HG03354 (cell line): ENCODE measurements around the gene MNS1.
A peak's percentile ranks its signal among the peaks of the same experiment; 100 is the strongest.
"Not testable (repeated sequence)": the region's sequence is repeated elsewhere in the genome, so short reads cannot be mapped to it uniquely, and the experiment has no call there.

Experiments
- ATAC-seq: cut with Tn5 transposase; IDR thresholded peaks from one replicate; pipeline ENCODE4 v1.9.1; 2021; ENCODE audit warnings: mild to moderate bottlenecking; ENCODE audit not compliant: unreplicated experiment, poor library complexity, severe bottlenecking

The MNS1 gene, protein sequence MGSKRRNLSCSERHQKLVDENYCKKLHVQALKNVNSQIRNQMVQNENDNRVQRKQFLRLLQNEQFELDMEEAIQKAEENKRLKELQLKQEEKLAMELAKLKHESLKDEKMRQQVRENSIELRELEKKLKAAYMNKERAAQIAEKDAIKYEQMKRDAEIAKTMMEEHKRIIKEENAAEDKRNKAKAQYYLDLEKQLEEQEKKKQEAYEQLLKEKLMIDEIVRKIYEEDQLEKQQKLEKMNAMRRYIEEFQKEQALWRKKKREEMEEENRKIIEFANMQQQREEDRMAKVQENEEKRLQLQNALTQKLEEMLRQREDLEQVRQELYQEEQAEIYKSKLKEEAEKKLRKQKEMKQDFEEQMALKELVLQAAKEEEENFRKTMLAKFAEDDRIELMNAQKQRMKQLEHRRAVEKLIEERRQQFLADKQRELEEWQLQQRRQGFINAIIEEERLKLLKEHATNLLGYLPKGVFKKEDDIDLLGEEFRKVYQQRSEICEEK

DNA sequence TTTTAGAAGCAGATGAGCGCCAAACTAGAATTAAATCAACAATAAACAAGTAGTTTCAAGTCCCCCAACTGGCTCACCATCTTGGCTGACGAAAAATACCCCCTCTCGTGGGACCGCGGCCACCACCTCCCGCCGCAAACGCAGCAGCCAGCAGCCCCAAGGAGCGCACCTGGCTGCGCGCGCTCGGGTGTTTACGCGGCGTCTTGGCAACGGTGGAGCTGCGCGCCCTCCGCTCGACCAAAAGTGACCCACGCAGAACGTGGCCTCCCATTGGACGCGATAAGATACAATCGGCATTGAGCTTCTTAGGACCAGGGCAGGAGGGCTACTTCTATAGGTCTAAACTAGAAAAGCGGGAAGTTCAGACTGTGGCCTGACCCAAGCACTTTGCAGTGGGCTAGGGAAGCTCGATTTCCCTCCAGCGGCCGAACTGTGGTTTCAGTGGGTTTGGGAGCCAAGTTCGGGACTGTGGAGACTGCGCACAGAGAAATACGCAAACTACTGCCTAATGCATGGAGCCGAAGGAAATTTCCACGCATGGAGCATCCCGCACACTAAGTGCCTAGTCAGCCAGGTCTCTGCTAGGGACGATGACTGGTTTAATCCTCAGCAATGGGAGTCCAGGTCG is at the start of gene MNS1:
MNS1 (minus strand) TSS at position 245 of the 628 bp plus-strand sequence; CDS start at position 80, 165 bp downstream.
- peak; percentile 98 for ATAC-seq

DNA sequence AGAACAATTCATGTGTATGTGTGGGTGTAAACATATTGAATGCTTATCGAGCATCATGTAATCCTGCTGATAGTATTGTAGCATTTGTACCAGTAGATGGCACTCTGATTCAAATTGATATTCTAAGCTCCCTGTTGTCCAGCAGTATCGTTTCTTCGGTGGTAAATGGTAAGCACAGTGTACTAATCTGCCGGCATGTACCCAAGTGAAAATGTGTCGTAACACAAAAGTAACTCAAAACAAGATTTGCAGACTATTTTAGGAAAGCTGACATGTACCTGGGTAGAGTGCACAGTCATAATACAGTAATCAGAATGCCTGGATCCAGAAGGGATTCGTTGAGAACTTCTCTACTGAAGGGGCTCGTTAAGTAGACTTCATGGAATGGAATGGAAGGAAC is 31.7 kb upstream of the MNS1 start:
- ATAC-seq: peak; percentile 75

DNA sequence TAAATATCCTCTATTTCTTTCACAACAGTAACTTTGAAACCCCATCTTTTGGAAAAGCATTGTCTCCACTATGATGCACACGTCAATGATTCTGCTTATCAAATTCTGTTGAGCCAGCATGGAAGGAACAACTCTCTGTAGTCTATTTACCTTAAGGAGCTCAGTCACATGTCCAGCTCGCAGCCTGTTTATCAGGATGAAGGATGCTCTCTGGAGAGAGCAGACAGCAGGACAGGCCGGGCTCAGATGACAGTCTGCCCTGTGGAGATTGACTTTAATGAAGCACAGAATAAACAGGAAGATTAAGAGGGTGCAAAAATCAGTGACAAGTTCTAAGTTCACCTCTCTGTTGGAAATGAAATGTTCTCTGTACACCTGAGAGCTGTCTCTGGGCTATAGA is 30.6 kb upstream of the MNS1 start:
- no peak for ATAC-seq

DNA sequence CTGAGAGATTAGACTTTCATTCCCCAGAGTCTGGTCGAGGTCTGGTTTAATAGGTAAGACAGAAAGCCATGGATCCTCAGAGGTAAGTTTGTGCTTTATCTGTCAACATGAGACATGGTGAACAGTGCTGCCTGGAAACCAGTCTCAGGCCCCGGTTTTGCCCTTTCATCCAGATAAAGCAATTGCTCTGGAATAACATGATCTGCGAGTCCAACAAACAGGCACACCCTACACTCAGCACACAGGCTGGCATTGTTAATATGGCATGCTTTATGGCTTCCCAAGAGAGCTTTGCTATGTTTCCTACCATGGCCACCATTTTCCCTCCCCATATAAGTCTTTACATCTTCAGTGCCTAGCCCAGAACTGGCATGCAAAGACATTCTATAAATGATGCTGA is 30.1 kb upstream of the MNS1 start:
- no peak for ATAC-seq

DNA sequence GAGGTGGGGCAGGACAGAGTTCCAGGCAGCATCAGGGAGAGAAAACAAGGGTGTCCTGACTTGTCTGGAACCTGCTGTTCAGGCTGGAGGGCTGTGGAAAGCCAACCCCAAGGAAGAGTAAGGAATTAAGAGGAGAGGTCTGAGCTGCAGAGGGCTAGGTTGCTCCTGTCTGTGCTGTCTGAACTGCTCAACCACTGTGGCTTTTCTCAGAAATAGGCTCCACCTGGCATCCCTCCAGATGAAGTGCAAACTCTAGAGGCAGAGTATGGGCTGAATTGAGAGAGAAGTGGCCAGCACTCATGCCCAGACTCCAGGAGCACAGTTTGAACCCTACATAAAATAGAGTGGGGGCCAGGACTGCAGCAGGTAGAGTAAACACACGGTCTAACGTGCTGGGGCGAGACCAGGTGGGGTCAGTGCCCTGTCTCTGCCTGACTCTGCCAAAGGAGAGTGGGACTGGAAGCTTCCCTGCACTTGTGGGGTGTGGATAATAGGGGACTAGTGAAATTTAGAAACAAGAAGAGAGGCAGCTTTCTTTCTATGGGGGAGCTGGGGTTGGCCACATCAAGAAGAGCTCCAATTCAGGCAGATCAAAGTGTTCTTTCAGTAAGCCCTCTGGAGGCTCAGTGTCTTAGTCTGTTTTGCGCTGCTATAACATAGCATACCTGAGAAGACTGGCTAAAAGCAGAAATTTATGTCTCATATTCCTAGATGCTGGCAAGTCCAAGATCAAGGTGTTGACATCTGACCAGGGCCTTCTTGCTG is 28.0 kb upstream of the MNS1 start:
- no peak for ATAC-seq

DNA sequence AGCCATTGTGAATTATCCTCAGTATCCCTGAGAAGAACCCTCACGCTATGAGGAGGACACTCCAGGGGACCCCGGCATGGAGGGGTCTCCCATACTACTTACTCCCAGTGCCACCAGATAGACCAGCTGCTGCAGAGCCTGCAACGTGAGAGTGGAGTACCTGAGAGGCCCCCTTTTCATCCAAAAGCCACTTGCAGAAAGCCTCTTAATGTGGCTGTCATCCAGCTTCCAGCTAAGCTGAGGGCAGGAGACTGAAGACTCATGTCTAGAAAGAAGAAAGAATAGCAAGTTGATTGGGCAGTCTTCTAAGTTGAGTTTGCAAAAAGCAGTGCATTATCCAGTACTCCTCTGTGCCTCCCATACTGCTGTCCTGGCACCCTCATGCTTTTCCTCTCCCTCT is 27.3 kb upstream of the MNS1 start:
- ATAC-seq: no peak

DNA sequence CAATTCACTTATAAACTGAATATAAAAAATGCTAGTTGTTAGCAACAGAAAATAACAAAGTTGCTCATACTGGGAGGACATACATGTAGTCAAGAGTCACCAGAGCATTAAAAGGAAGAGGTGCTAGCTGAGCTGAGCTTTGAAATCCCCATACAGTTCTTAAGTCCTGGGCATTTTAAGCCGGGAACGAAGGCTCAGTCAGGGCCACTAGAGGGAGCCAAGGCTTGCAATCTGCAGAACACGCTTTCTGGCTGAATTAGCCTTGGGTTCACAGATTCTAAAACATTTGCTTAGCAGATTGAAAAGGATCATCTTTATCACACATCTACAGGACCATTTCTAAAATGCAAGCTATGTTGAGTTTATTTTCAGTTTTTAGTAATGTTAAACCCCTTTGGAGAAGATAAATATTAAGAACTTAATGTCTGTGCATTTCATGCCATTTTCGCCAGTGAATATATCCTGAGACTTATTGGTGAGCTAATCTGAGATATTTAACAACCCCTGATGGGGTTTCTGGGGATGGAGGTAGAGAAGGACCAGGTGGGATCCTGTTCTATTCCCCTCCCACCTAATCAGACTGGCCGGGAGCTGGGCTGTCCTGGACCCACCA is 26.3 kb upstream of the MNS1 start:
- no peak for ATAC-seq

DNA sequence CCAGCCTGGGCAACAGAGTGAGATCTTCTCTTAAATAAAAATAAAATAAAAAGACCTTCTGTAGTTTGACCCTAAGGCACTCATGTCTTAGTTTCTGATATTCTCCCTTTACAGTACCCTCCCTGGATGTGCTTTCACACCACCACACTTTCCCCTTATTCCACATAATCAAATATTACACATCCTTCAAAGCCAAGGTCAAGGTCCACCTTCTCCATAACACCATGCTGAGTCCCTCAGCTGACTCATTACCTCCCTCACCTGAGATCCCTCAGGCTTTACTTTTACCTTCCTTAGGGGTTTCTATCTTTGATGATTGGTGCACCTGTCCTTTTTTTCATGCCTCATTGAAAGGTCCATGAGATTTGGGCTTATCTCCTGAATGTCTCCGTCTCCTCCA is 25.5 kb upstream of the MNS1 start:
- no peak for ATAC-seq

DNA sequence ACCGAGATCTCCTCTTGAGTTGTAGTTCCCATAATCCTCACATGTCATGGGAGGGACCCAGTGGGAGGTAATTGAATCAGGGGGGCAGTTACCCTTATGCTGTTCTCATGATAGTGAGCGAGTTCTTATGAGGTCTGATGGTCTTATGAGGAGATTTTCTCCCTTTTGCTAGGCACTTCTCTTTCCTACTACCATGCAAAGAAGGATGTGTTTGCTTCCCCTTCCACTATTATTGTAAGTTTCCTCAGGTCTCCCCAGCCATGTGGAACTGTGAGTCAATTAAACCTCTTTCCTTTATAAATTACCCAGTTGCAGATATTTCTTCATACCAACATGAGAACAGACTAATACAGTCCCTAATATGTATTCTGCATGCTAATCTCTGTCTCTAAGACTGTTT is 21.3 kb upstream of the MNS1 start:
- ATAC-seq: not testable (repeated sequence)

DNA sequence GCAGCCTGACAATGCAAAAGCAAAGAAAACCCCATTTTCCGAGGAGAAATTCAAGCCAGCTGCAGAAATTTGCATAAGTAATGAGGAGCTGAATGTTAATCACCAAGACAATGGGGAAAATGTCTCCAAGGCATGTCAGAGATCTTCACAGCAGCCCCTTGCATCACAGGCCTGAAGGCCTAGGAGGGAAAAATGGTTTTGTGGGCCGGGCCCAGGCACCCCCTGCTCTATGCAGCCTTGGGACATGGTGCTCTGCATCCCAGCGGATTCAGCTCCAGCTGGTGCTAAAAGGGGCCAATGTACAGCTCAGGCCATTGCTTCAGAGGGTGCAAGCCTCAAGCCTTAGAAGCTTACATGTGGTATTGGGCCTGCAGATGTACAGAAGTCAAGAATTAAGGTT is 20.5 kb upstream of the MNS1 start:
- ATAC-seq: not testable (repeated sequence)

DNA sequence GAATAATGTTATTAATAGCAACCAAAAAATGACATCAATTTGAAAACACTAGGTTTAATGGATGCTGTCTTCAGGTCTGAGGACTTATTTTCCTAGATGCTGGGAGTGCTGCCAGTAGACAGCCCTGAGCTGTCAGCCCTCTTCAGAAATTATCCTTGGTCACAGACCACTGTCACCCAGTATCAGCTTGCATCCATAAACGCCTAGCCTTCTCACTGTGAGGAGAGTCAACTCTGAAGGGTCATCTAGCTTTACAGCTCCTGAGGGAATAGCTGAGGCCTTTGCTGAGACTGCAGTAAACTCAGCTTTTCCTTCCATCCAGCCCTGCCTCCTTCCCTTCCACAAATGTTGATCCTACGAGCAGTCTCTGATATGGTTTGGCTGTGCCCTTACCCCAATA is 19.4 kb upstream of the MNS1 start:
- no peak for ATAC-seq

DNA sequence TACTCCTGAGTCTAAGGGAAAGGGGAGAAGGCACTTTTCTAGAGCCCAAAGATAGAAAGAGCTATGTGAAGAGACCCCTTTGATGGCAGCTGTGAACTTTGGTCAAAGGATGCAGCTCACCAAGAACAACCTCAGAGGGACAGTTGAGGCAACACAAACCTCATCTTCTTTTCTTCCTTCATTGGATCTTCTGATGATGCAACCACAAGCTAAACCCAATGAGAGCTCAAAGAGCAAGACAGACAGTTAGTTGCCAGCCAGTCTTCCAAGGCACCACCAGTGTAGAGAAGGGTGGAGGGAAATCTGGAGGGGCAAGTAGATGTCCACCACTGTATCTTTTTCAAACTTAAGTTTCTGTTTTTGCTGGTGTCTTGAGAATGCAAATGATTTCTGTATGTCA is 10.4 kb upstream of the MNS1 start:
- no peak for ATAC-seq

DNA sequence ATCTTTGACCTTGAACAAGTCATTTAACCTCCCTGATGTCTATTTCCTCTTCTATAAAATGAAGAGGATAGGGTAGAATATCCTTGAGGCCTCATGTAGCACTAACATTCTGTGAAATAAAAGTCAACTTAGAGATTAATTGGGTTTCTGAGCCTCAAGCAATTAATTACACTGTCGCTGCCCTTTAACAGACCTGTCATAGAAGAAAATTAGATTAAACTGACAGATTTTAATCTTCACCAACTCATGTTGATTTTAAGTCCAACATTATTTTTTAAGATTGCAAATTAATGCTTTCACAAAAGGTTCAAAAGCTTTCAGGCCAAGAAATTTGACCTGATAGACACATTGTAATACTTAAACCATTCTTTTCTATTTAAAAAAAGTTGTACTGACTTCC is 8.1 kb upstream of the MNS1 start:
- no peak for ATAC-seq

DNA sequence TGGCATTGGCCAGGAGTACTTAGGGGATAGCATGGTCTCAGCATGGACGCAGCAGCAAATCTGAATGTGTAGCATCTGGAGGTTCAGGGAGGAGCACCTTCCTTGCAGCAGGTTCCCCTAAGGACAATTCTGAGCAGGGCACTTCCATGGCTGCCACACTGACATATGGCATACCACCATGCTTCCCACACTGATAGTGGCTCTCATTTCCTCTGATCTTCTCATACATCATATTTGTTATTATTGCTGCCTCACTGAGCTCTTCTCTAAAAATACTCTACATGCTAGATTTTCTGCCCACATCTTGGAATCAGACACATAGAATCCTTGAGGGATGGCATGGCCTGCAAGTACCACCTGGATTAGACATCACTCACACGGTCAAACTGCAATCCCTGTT is 7.3 kb upstream of the MNS1 start:
- ATAC-seq: no peak

DNA sequence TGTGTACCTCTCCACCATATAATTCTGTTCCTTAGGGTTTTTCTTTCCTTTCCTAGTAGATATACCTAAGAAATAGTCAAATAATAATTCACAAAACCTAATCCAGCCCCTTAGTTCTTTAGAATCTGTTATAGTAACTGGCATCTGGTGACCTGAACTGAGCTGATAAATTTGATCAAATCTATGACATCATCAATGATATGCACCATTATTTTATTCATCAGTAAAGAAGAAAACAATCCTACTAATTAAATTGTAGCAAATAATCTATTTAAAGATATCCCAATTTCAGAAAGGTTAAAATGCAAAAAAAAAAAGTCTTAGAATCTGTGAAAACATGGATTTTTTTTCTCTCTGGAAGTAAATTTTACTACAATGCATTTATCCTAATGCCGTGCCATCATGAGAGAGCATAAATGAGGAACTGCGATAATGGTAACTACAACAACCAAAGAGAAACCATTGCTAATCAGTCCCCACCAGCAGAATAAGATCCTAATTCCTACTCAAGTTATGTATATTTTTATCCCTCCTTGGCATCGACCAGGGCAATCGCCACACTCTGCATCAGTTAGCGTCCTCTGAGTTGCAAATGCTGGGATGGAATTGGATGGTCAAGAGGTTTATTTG is 6.6 kb upstream of the MNS1 start:
- no peak for ATAC-seq

DNA sequence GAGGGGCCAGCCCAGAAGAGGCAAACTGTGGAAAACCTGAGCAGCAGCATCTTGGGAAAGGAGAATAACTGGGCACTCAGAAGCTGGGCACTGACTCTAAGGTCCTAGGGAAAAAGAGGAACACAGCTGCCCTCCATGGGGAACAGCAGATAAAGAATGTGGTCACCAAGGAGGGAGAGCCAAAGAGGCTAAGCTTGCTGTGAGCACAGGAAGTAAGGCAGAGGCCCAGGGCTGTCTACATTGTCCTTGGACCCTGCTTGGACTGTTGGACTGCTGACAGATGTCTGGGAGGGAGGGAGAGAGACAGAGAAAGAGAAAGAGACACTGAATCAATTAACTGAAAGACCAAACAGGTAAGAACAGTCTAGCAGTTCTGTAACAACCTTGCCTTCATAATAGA is 4.5 kb upstream of the MNS1 start:
- ATAC-seq: no peak

DNA sequence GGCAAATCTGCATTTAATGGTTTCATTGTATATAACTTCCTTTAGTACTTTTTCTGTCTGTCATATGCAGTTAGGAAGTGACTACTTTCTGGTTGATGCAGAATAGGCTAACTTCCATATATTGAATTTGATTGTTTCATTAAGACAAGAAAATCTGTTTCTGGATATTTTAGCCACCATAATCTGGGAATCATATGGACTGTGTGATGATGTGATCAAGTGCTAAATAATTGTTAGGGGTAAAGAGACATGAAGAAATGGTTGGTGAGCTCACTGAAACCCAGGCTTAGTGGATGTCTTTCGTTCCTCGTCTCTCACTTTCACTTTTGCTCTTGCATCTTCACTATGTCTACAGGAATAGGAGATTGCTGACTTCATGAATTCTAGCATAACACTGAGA is 3.5 kb upstream of the MNS1 start:
- peak; percentile 42 for ATAC-seq

DNA sequence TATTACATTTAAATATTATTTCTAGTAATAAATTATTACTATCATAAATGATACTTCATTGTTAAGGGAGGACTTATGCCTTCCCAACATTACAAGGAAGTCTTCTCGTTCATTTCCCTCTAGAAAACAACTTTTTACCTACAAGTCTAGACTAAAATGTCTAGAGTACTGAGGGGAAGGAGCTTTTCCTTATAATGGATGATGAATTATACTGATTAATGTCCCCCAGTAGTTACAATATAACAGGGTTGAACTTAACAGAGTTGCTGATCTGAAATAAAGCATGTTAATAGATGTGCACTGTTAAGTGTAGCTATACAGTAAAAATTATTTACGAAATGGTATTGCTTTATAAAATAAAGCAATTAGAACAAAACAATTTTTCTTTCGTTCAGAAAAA is 2.7 kb upstream of the MNS1 start:
- no peak for ATAC-seq

DNA sequence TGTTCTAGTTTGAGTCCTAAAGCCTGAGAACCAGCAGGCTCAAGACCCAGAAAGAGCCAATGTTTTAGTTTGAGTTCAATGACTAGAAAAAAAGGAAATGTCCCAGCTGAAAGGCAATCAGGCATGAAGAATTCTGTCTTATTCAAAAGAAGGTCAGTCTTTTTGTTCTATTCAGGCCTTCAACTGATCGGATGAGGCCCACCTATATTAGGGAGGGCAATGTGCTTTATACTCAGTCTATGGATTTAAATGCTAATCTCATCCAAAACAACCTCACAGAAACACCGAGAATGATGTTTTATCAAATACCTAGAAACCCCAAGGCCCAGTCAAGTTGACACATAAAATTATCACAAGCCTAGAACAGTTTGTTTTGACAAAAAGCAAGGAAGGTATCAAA is 4.0 kb downstream of the MNS1 start:
- no peak for ATAC-seq

DNA sequence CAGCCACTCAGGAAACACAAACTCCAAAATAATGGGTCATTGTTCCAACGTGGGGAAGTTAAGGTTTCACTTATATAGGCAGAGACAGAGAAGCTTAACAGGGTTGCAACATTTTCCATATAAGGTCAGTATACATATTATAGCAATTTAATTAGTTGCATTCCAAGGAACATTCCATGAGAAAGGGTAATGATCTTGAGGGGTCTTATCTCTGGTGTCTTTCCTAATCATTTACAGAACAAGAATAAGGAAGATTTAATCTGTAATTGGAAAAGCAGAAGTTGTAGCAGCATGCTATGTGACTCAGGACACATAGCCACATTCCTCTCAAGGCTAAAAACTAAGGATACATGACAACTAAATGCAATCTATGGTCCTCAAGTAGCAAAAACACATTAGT is 4.9 kb downstream of the MNS1 start:
- ATAC-seq: no peak
